HUES6 (cell line): ENCODE results near the gene PAQR4.

Experiments
- H3K27ac ChIP-seq: 2 replicates; pipeline ENCODE4 v1.7.0; 2013; ENCODE audit warnings: low read depth, mild to moderate bottlenecking, low read length, inconsistent platforms
- H3K27me3 ChIP-seq: 2 replicates; pipeline ENCODE4 v1.6.1; 2013; ENCODE audit warnings: low read length; ENCODE audit not compliant: control insufficient read depth, insufficient read depth
- H3K36me3 ChIP-seq: 2 replicates; pipeline ENCODE4 v1.6.1; 2013; ENCODE audit warnings: low read length; ENCODE audit not compliant: control insufficient read depth, insufficient read depth
- H3K4me1 ChIP-seq: 2 replicates; pipeline ENCODE4 v1.6.1; 2013; ENCODE audit warnings: low read length; ENCODE audit not compliant: control insufficient read depth, insufficient read depth
- H3K4me3 ChIP-seq: 2 replicates; pipeline ENCODE4 v1.5.1; 2013; ENCODE audit warnings: low read depth, low read length
- H3K9ac ChIP-seq: one replicate; pipeline ENCODE4 v1.6.1; 2013; ENCODE audit warnings: mild to moderate bottlenecking, low read length
- H3K9me3 ChIP-seq: 2 replicates; pipeline ENCODE4 v1.6.1; 2013; ENCODE audit warnings: low read depth, low read length; ENCODE audit not compliant: control insufficient read depth, insufficient read depth

Gene PAQR4

GRCh38 chr16:2967211-2967631 is 1.9 kb upstream of the PAQR4 start:
- Histone ChIP-seq H3K9me3 (no peaks in the 10 kb centered on the region), H3K9ac (no peak overlapping the region), H3K4me3 (peak overlapping the region; percentile 28; the same call in 1 of the 2 replicates), H3K4me1 (peaks cover 22% of the 10 kb centered on the region), H3K36me3 (peaks cover 11% of the 10 kb centered on the region), H3K27me3 (peaks cover 36% of the 10 kb centered on the region), H3K27ac (no peak overlapping the region)

- H3K9me3 ChIP-seq, result no peaks in the 10 kb centered on the region
- peaks cover 16% of the 10 kb centered on the region for H3K36me3 ChIP-seq
- H3K9ac ChIP-seq, result no peak overlapping the region
- H3K4me1 ChIP-seq, result peaks cover 17% of the 10 kb centered on the region
- peak overlapping the region; percentile 28; the same call in 1 of the 2 replicates for H3K4me3 ChIP-seq
- H3K27me3 ChIP-seq, result peaks cover 31% of the 10 kb centered on the region
- no peak overlapping the region for H3K27ac ChIP-seq
Measured at GRCh38 chr16:2967721-2968161, 1.4 kb upstream of the PAQR4 start.

- H3K27me3 ChIP-seq, result peaks cover 28% of the 10 kb centered on the region; the same call in 1 of the 2 replicates
- peaks cover 22% of the 10 kb centered on the region for H3K36me3 ChIP-seq
- no peaks in the 10 kb centered on the region for H3K9me3 ChIP-seq
- peak overlapping the region; percentile 35 for H3K9ac ChIP-seq
- H3K27ac ChIP-seq, result no peak overlapping the region
- peak overlapping the region; percentile 76 for H3K4me3 ChIP-seq
- peaks cover 14% of the 10 kb centered on the region for H3K4me1 ChIP-seq
Measured at GRCh38 chr16:2968368-2968737, 795 bp upstream of the PAQR4 start.

- Histone ChIP-seq H3K9ac (peak overlapping the region; percentile 90), H3K4me3 (peak overlapping the region; percentile 76), H3K27me3 (peaks cover 28% of the 10 kb centered on the region; the same call in 1 of the 2 replicates), H3K27ac (peak overlapping the region; percentile 68; the same call in 1 of the 2 replicates), H3K9me3 (no peaks in the 10 kb centered on the region), H3K36me3 (peaks cover 37% of the 10 kb centered on the region), H3K4me1 (peaks cover 14% of the 10 kb centered on the region)
Measured at GRCh38 chr16:2969545-2970521, 685 bp downstream of the PAQR4 start.

- Histone ChIP-seq H3K27ac (no peak overlapping the region), H3K4me3 (peak overlapping the region; percentile 76), H3K4me1 (peaks cover 14% of the 10 kb centered on the region), H3K27me3 (peaks cover 28% of the 10 kb centered on the region; the same call in 1 of the 2 replicates), H3K9me3 (no peaks in the 10 kb centered on the region), H3K9ac (peak overlapping the region; percentile 90), H3K36me3 (peaks cover 45% of the 10 kb centered on the region)
Measured at GRCh38 chr16:2970563-2970962, 1.4 kb downstream of the PAQR4 start.

- peaks cover 21% of the 10 kb centered on the region; the same call in 1 of the 2 replicates for H3K27me3 ChIP-seq
- no peak overlapping the region for H3K27ac ChIP-seq
- H3K9me3 ChIP-seq, result no peaks in the 10 kb centered on the region
- no peak overlapping the region for H3K9ac ChIP-seq
- H3K4me1 ChIP-seq, result peaks cover 14% of the 10 kb centered on the region
- H3K4me3 ChIP-seq, result peak overlapping the region; percentile 76; the same call in 1 of the 2 replicates
- H3K36me3 ChIP-seq, result peaks cover 52% of the 10 kb centered on the region
Measured at GRCh38 chr16:2971134-2971984, 2.2 kb downstream of the PAQR4 start.

GRCh38 chr16:2971985-2972784 is 3.0 kb downstream of the PAQR4 start:
- no peaks in the 10 kb centered on the region for H3K9me3 ChIP-seq
- peaks cover 15% of the 10 kb centered on the region; the same call in 1 of the 2 replicates for H3K27me3 ChIP-seq
- H3K4me1 ChIP-seq, result peaks cover 14% of the 10 kb centered on the region
- H3K9ac ChIP-seq, result no peak overlapping the region
- H3K4me3 ChIP-seq, result no peak overlapping the region
- no peak overlapping the region for H3K27ac ChIP-seq
- peaks cover 60% of the 10 kb centered on the region for H3K36me3 ChIP-seq

GRCh38 chr16:2973093-2973492 is 3.9 kb downstream of the PAQR4 start:
- peaks cover 6% of the 10 kb centered on the region; the same call in 1 of the 2 replicates for H3K27me3 ChIP-seq
- peaks cover 14% of the 10 kb centered on the region for H3K4me1 ChIP-seq
- no peaks in the 10 kb centered on the region for H3K9me3 ChIP-seq
- H3K27ac ChIP-seq, result no peak overlapping the region
- no peak overlapping the region for H3K9ac ChIP-seq
- H3K36me3 ChIP-seq, result peaks cover 68% of the 10 kb centered on the region
- H3K4me3 ChIP-seq, result no peak overlapping the region

GRCh38 chr16:2973605-2974318 is 4.6 kb downstream of the PAQR4 start:
- H3K36me3 ChIP-seq, result peaks cover 71% of the 10 kb centered on the region
- H3K9me3 ChIP-seq, result no peaks in the 10 kb centered on the region
- H3K4me3 ChIP-seq, result no peak overlapping the region
- H3K4me1 ChIP-seq, result peaks cover 8% of the 10 kb centered on the region
- no peaks in the 10 kb centered on the region for H3K27me3 ChIP-seq
- no peak overlapping the region for H3K27ac ChIP-seq
- no peak overlapping the region for H3K9ac ChIP-seq
